ENCODE data around the gene MIER2. TPM values are rescaled to one million over a fixed set of nuclear protein-coding genes. Genes with fewer than 3 reads are reported as not detected.

Gene MIER2
- total and polyA plus RNA-seq, 8 donors, result 5.8 to 29.6 (median 13.2) TPM

- WGBS, 5 donors, result 95 to 99% (median 98%) methylated on average over 7 to 8 of the region's 8 CpGs
- H3K4me1 ChIP-seq, result no peaks in the 10 kb centered on the region
- no peak for DNase-seq
- no peak for TF ChIP-seq POLR2A (IDR thresholded peaks at IDR 0.05)
- TF ChIP-seq EP300 (IDR thresholded peaks at IDR 0.05), result no peak
- no peak for TF ChIP-seq POLR2AphosphoS5 (IDR thresholded peaks at IDR 0.05)
- TF ChIP-seq, protein P1, sequence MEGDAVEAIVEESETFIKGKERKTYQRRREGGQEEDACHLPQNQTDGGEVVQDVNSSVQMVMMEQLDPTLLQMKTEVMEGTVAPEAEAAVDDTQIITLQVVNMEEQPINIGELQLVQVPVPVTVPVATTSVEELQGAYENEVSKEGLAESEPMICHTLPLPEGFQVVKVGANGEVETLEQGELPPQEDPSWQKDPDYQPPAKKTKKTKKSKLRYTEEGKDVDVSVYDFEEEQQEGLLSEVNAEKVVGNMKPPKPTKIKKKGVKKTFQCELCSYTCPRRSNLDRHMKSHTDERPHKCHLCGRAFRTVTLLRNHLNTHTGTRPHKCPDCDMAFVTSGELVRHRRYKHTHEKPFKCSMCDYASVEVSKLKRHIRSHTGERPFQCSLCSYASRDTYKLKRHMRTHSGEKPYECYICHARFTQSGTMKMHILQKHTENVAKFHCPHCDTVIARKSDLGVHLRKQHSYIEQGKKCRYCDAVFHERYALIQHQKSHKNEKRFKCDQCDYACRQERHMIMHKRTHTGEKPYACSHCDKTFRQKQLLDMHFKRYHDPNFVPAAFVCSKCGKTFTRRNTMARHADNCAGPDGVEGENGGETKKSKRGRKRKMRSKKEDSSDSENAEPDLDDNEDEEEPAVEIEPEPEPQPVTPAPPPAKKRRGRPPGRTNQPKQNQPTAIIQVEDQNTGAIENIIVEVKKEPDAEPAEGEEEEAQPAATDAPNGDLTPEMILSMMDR (IDR thresholded peaks at IDR 0.05), result no peak
- H3K27ac ChIP-seq, result no peak overlapping the region
- intact Hi-C loops (cut with DNase I; ENCODE audit: low total_unique reads), result no loop called here
- peaks cover 51 to 100% (median 96%) of the 10 kb centered on the region in 4 donors for H3K36me3 ChIP-seq
- H3K27me3 ChIP-seq, result no peaks in the 10 kb centered on the region
- H3K9me3 ChIP-seq, result peaks cover 0 to 16% (median 11%) of the 10 kb centered on the region in 4 donors
- no peak overlapping the region for H3K4me3 ChIP-seq
Measured at GRCh38 chr19:324716-325115, 19.9 kb downstream of the MIER2 start.

- WGBS, 5 donors, result 94 to 99% (median 98%) methylated on average over 13 of the region's 13 CpGs
- Histone ChIP-seq H3K9me3 (no peaks in the 10 kb centered on the region), H3K36me3 (peaks cover 31 to 100% (median 92%) of the 10 kb centered on the region in 4 donors), H3K27me3 (no peaks in the 10 kb centered on the region), H3K4me3 (no peak overlapping the region), H3K27ac (no peak overlapping the region), H3K4me1 (no peaks in the 10 kb centered on the region)
- TF ChIP-seq POLR2AphosphoS5 (IDR thresholded peaks at IDR 0.05) (no peak), POLR2A (IDR thresholded peaks at IDR 0.05) (no peak), EP300 (IDR thresholded peaks at IDR 0.05) (no peak)
- TF ChIP-seq, protein P1 (IDR thresholded peaks at IDR 0.05), result no peak
- no peak for DNase-seq
- intact Hi-C loops (cut with DNase I; ENCODE audit: low total_unique reads), result no loop called here
Measured at GRCh38 chr19:322616-323015, 22.0 kb downstream of the MIER2 start.

GRCh38 chr19:318509-318774 lies 26.2 kb downstream of the MIER2 start:
- WGBS, 5 donors, result 75 to 94% (median 93%) methylated on average over 5 of the region's 5 CpGs
- Histone ChIP-seq H3K9me3 (no peaks in the 10 kb centered on the region), H3K36me3 (peaks cover 9 to 100% (median 88%) of the 10 kb centered on the region in 4 donors), H3K27me3 (no peaks in the 10 kb centered on the region), H3K4me3 (no peak overlapping the region), H3K27ac (no peak overlapping the region), H3K4me1 (no peaks in the 10 kb centered on the region)
- no peak for DNase-seq
- intact Hi-C loops (cut with DNase I; ENCODE audit: low total_unique reads), result no loop called here
- TF ChIP-seq POLR2AphosphoS5 (IDR thresholded peaks at IDR 0.05), result no peak
- no peak for TF ChIP-seq EP300 (IDR thresholded peaks at IDR 0.05)
- TF ChIP-seq, protein P1 (IDR thresholded peaks at IDR 0.05), result no peak
- TF ChIP-seq POLR2A (IDR thresholded peaks at IDR 0.05), result no peak

DNA sequence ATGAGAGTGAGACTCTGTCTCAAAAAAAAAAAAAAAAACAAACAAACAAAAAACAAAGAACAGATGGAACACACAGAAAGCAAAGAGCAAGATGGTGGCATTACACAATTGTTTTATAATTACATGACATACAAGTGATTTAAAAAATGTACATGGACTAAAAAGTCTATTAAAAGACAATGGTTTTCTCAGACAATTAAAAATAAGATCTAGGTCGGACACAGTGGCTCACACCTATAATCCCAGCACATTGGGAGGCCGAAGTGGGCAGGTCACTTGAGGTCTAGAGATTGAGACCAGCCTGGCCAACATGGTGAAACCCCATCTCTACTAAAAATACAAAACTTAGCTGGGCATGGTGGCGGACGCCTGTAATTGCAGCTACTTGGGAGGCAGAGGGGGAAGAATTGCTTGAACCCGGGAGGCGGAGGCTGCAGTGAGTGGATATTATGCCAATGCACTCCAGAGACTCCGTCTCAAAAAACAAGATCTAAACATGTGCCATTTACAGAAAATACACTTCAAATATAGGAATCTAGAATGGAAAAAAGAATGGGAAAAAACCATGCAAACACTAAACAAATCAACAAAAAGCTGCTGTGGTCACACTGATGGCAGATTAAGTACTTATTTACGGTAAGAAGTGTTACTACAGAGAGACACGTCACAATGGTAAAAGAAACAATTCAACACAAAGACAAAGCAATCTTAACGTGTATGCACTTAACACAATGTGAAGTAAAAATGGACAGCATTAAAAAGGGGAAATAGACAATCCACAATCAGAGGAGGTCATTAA lies 26.7 kb downstream of the MIER2 start:
- Histone ChIP-seq H3K4me1 (no peaks in the 10 kb centered on the region), H3K36me3 (peaks cover 13 to 100% (median 89%) of the 10 kb centered on the region in 4 donors), H3K27ac (no peak overlapping the region), H3K9me3 (no peaks in the 10 kb centered on the region), H3K27me3 (no peaks in the 10 kb centered on the region), H3K4me3 (no peak overlapping the region)
- TF ChIP-seq, protein P1 (IDR thresholded peaks at IDR 0.05), result no peak
- TF ChIP-seq EP300 (IDR thresholded peaks at IDR 0.05) (no peak), POLR2AphosphoS5 (IDR thresholded peaks at IDR 0.05) (no peak), POLR2A (IDR thresholded peaks at IDR 0.05) (no peak)
- peak in 1 of 2 donors; percentile 23 for DNase-seq
- intact Hi-C loops (cut with DNase I; ENCODE audit: low total_unique reads), result no loop called here
- 88 to 96% (median 93%) methylated on average over 10 of the region's 10 CpGs for WGBS, 5 donors

All from stomach (tissue), 9 donors.